WI38 (cell line): ENCODE results near the gene QRFP.

Source experiments
- H3K4me3 ChIP-seq: 2 replicates; pipeline ENCODE4 v1.5.1; 2011; ENCODE audit warnings: low read depth, mild to moderate bottlenecking, control low read depth, low read length
- TF ChIP-seq, protein P1 (sequence below): IDR thresholded peaks from 2 replicates; pipeline ENCODE4 v1.5.1; 2012; ENCODE audit warnings: low read depth, mild to moderate bottlenecking, control low read depth, low read length

QRFP gene

DNA sequence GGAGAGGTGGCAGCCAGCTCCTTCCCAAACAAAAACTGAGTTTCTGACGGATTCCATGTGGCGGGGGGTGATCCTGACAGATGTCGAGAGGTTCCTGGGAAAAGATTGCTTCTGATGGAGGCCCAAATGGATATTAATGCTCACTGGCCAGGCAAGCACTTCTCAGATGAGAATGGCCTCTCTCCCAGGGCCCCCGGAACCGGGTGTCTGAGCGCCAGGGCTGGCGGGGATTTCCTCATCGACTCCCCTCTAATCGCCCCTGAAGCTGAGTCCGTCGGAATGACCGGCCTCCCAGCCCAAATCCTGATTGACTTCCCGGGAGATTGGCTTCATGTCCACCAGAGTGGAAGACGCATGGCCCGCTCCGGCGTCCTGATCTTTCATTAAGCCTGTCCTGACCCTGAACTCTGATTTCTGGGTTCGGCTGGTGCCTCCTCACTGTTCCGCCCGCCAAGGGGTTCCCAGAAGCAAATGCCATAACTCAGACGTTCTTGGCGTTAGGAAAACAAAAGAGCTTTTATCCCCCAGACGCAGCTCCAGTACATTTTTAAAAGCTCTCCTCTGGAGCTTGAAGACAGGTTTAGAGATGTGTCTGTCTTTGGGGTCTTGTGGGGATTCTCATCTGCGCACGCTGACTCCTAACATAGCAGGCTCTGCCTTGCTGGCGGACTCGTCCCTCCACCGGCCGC lies 24.8 kb upstream of the QRFP start:
- TF ChIP-seq, protein P1, sequence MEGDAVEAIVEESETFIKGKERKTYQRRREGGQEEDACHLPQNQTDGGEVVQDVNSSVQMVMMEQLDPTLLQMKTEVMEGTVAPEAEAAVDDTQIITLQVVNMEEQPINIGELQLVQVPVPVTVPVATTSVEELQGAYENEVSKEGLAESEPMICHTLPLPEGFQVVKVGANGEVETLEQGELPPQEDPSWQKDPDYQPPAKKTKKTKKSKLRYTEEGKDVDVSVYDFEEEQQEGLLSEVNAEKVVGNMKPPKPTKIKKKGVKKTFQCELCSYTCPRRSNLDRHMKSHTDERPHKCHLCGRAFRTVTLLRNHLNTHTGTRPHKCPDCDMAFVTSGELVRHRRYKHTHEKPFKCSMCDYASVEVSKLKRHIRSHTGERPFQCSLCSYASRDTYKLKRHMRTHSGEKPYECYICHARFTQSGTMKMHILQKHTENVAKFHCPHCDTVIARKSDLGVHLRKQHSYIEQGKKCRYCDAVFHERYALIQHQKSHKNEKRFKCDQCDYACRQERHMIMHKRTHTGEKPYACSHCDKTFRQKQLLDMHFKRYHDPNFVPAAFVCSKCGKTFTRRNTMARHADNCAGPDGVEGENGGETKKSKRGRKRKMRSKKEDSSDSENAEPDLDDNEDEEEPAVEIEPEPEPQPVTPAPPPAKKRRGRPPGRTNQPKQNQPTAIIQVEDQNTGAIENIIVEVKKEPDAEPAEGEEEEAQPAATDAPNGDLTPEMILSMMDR, result no peak
- no peak overlapping the region for H3K4me3 ChIP-seq

GRCh38 chr9:130920762-130921299 lies 24.2 kb upstream of the QRFP start:
- TF ChIP-seq, protein P1, result no peak
- no peak overlapping the region for H3K4me3 ChIP-seq

DNA sequence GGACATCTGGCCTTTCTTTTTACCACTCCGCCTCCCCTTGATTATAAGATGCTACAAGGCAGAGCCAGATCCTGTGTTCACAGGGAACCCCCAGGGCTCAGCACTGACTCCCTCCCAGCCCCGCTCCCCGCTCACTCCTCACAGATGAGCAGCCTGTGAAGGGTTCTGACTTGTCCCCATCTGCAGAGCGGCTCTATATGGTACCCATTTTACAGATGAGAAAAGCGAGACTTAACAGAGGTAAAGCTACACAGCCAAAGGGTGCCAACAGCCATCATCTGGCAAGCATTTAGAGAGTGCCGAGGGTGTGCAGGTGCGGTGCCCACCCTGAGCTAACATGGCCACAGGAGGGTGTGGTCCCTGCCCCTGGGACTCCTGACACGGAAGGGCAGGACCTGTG lies 23.6 kb upstream of the QRFP start:
- H3K4me3 ChIP-seq, result no peak overlapping the region
- TF ChIP-seq, protein P1, result no peak

DNA sequence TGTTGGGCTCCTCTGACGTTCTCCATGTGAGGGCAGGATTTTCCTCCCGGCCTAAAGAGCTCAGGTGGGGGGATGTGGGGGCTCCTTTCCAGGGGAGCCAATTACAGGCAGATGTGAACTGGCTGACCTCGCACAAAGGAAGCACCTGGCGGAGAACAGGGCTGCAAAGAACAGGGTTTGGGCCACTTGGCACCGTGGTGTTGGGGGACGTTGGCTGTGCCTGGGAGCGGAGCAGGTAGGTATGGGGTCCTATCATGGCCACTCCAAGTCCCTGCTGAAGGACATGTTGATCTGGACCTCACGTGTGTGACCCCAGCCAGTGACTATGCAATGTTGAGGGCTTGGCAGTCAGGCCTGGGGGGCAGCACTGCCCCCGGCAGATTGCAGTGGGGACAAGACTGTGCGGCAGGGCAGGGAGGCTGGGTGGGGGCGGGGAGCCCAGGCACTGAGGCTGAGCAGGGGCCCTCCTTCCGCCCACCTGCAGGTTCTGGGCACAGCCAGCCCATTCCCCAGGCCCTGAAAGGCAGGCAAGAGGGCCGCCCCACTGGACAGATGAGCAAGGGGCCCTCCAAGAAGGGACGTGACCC lies 23.0 kb upstream of the QRFP start:
- no peak overlapping the region for H3K4me3 ChIP-seq
- TF ChIP-seq, protein P1, result no peak

DNA sequence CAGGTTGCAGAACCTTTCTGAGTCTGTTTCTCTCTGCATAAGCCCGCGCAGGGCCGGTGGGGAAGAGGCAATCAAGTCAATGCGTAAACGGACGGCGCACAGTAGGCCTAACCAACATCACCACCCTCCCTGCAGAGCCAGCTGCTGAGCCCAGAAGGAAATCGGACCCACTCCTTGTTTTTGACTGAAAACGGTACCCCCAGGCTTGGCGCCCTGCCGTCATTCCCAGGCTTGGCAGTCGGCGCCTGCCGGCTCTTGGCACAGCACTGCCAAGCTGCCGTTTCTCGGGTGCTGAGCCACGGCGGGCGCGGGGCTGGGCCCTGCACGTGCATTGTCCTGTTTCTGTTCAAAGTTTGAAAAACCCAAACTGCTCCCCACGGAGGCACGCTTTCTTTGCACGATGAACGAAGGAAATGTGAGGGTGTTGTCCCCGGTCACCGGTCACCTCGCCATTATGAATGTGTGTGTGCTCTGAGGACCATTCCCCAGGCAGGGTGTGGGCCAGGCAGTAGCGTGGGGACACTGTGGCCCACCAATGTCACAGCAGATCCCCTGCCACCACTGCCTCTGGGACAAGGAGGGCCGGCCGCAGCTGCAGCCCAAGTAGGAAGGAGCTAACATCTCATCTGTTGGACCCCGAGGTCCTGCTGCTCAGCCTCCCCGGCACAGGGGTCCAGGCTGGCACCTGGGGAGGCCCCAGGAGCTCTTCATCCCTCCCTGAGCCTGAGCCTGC lies 22.4 kb upstream of the QRFP start:
- TF ChIP-seq, protein P1, result no peak
- no peak overlapping the region for H3K4me3 ChIP-seq

GRCh38 chr9:130918101-130918825 lies 21.7 kb upstream of the QRFP start:
- TF ChIP-seq, protein P1, result no peak
- no peak overlapping the region for H3K4me3 ChIP-seq
